HepG2 (cell line): ENCODE measurements around the gene GDF9. TPM values are rescaled to one million over a fixed set of nuclear protein-coding genes. Genes with fewer than 3 reads are reported as not detected.

Experiments used
- ATAC-seq: fragments of 200-7000 bp; cut with Tn5 transposase; 3 replicates; pipeline ENCODE4 v1.9.1; 2020; ENCODE audit warnings: mild to moderate bottlenecking, moderate library complexity
- BruUV-seq: library from RNA; stranded (reverse); fragments of 400-500 nt; replicated peaks from 2 replicates; lab custom pipeline; 2021; lab: Mats Ljungman, UMichigan
- CTCF ChIA-PET: fragments of 300-600 bp; formaldehyde crosslinking; extraction: SDS; loops from one replicate; lab custom pipeline; 2021; ENCODE audit warnings: low total read pairs, inconsistent platforms, low intra/inter-chr PET ratio; lab: Yijun Ruan, JAX
- POLR2A ChIA-PET: fragments of 350-600 bp; sonication (Branson Sonifier 250); formaldehyde crosslinking; loops from one replicate; lab custom pipeline; 2020; ENCODE audit warnings: antibody characterized with exemption, inconsistent platforms; lab: Yijun Ruan, JAX
- DNase-seq: peaks from one replicate; pipeline ENCODE4 v3.0.0-alpha.2; 2015; ENCODE audit warnings: low spot score
- FAIRE-seq: peaks from 3 replicates; lab custom pipeline; 2011; peaks lifted over from hg19 to GRCh38; lab: Jason Lieb, UNC
- H2AFZ ChIP-seq: one replicate; pipeline ENCODE4 v1.6.1; 2011; ENCODE audit warnings: low read length, inconsistent platforms
- H3K27ac ChIP-seq: fragments of 300-600 bp; 3 replicates; pipeline ENCODE4 v1.8.0; 2011; ENCODE audit warnings: mixed run types, mild to moderate bottlenecking, mixed read lengths, low read length, inconsistent platforms; ENCODE audit not compliant: insufficient read depth; ENCODE audit errors: extremely low read length
- H3K27me3 ChIP-seq, 2 experiments: fragments of 200-600 bp in 1 of 2; 2 replicates in 1 of 2; 3 replicates in 1 of 2; pipeline versions ENCODE4 v1.6.0 to v1.8.0; 2011; ENCODE audit warnings: low read length in 2 of 2, mild to moderate bottlenecking in 2 of 2, moderate library complexity in 2 of 2, inconsistent platforms in 1 of 2; ENCODE audit not compliant: insufficient read depth in 2 of 2, control insufficient read depth in 1 of 2
- H3K36me3 ChIP-seq, 2 experiments: fragments of 200-600 bp in 1 of 2; replicated peaks in 1 of 2; 2 replicates in 1 of 2; 3 replicates in 1 of 2; pipeline versions ENCODE4 v1.5.1 to v1.8.0; 2011; ENCODE audit warnings: low read length in 2 of 2, inconsistent platforms in 1 of 2; ENCODE audit not compliant: insufficient read depth in 2 of 2, control insufficient read depth in 1 of 2
- H3K4me1 ChIP-seq: 2 replicates; pipeline ENCODE4 v1.5.1; 2012; ENCODE audit warnings: low read length, inconsistent platforms; ENCODE audit not compliant: insufficient read depth
- H3K4me2 ChIP-seq: 2 replicates; pipeline ENCODE4 v1.6.0; 2011; ENCODE audit warnings: low read depth, low read length, inconsistent platforms
- H3K4me3 ChIP-seq, 3 experiments: fragments of 200-600 bp in 1 of 3; sonication (generic), shearing (Covaris generic) in 1 of 3; replicated peaks in 1 of 3; 2 replicates each; pipeline ENCODE4 v1.5.1; 2011 to 2016; ENCODE audit warnings: low read length in 3 of 3, inconsistent platforms in 2 of 3, low read depth in 2 of 3, mild to moderate bottlenecking in 2 of 3, control low read depth in 1 of 3, mixed read lengths in 1 of 3; ENCODE audit not compliant: insufficient read depth in 1 of 3
- H3K79me2 ChIP-seq: one replicate; pipeline ENCODE4 v1.6.1; 2011; ENCODE audit warnings: low read length, inconsistent platforms; ENCODE audit not compliant: insufficient read depth
- H3K9ac ChIP-seq: 2 replicates; pipeline ENCODE4 v1.6.0; 2011; ENCODE audit warnings: mild to moderate bottlenecking, low read depth, low read length, inconsistent platforms; ENCODE audit not compliant: insufficient read depth
- H3K9me3 ChIP-seq: 2 replicates; pipeline ENCODE4 v1.5.1; 2012; ENCODE audit warnings: mild to moderate bottlenecking, low read length
- H4K20me1 ChIP-seq: 2 replicates; pipeline ENCODE4 v1.6.0; 2011; ENCODE audit warnings: inconsistent platforms, mild to moderate bottlenecking, low read length, moderate library complexity; ENCODE audit not compliant: insufficient read depth
- CBX5 ChIP-seq: sonication (generic); formaldehyde crosslinking; IDR thresholded peaks from 2 replicates; pipeline ENCODE4 v1.4.0; 2020; ENCODE audit warnings: missing genetic modification reagents, borderline replicate concordance
- CHCHD3 ChIP-seq: sonication (generic); formaldehyde crosslinking; IDR thresholded peaks from 2 replicates; pipeline ENCODE4 v1.8.0; 2022; ENCODE audit warnings: mild to moderate bottlenecking, missing genetic modification reagents, moderate library complexity
- CHD4 ChIP-seq: fragments of 200-600 bp; sonication (generic); IDR thresholded peaks from 2 replicates; pipeline ENCODE4 v1.7.0; 2017; ENCODE audit warnings: mild to moderate bottlenecking, low read length, borderline replicate concordance
- CREM ChIP-seq, 2 experiments: sonication (generic) in 1 of 2; formaldehyde crosslinking in 1 of 2; IDR thresholded peaks; 2 replicates each; pipeline versions ENCODE4 v1.4.0 to v1.6.1; 2016 to 2020; ENCODE audit warnings: antibody characterized with exemption in 1 of 2, mild to moderate bottlenecking in 1 of 2, missing genetic modification reagents in 1 of 2
- HMGA1 ChIP-seq: sonication (generic); formaldehyde crosslinking; conservative IDR thresholded peaks from 2 replicates; pipeline ENCODE4 v1.4.0; 2020; ENCODE audit warnings: missing genetic modification reagents
- MYC ChIP-seq: sonication (generic); formaldehyde crosslinking; IDR thresholded peaks from 2 replicates; pipeline ENCODE4 v1.9.0; 2021; ENCODE audit warnings: missing genetic modification reagents, borderline replicate concordance
- ZNF24 ChIP-seq: fragments of 450-650 bp; IDR thresholded peaks from 2 replicates; pipeline ENCODE4 v1.6.1; 2017; ENCODE audit warnings: antibody characterized with exemption, mild to moderate bottlenecking
- WGBS: methylation state at CpG from one replicate; pipeline ENCODE4 v1.1.6; 2017; ENCODE audit warnings: low lambda C conversion rate; 5-methylcytosine and 5-hydroxymethylcytosine counted together
- in situ Hi-C: cut with HindIII; loops from 2 replicates; pipeline ENCODE4 v1.10.0; 2017; ENCODE audit warnings: low pct_unique_long_range_greater_than_20kb; ENCODE audit not compliant: extremely low pct_ligation_motif_present
- intact Hi-C: fragments of 100-400 bp; cut with micrococcal nuclease; formaldehyde crosslinking; loops from one replicate; pipeline ENCODE4 v1.10.0; 2022; ENCODE audit not compliant: unreplicated experiment
- polyA plus RNA-seq, 8 experiments: library from polyadenylated mRNA; depleted of rRNA in 3 of 8; stranded (reverse) in 7 of 8; unstranded in 1 of 8; fragments of >200 nt; fragmentation: Illumina TruSeq in 4 of 8; extraction: Trizol in 4 of 8; gene quantifications; 2 replicates each; pipeline versions ENCODE4 v1.2.1 to v1.2.3, GENCODE V29; 2011 to 2016; ENCODE audit warnings: low read depth in 4 of 8, missing spikeins in 1 of 8, mixed read lengths in 1 of 8; ENCODE audit not compliant: insufficient read depth in 1 of 8
- total RNA-seq, 5 experiments: library from RNA; depleted of rRNA; stranded (reverse); fragments of >200 nt; fragmentation: Illumina TruSeq; extraction: Trizol; gene quantifications; 2 replicates each; pipeline ENCODE4 v1.2.3, GENCODE V29; 2016; ENCODE audit warnings: low read depth in 1 of 5
- TF ChIP-seq, protein P1 (sequence below): sonication (generic); formaldehyde crosslinking; IDR thresholded peaks from 2 replicates; pipeline ENCODE4 v1.5.1; 2020; ENCODE audit warnings: missing genetic modification reagents, mild to moderate bottlenecking, borderline replicate concordance
- TF ChIP-seq, protein P2 (sequence below), 2 experiments: fragments of 450-650 bp in 1 of 2; sonication (generic) in 1 of 2; formaldehyde crosslinking; IDR thresholded peaks; 2 replicates each; pipeline versions ENCODE4 v1.5.0 to v1.8.0; 2020 to 2022; ENCODE audit warnings: mild to moderate bottlenecking in 1 of 2, missing genetic modification reagents in 1 of 2

GDF9 gene
- total and polyA plus RNA-seq, 2 of the 13 experiments (the other 11 are each of a cell fraction or from before 2014, with no cell fraction given): 0.33 to 0.38 TPM

DNA sequence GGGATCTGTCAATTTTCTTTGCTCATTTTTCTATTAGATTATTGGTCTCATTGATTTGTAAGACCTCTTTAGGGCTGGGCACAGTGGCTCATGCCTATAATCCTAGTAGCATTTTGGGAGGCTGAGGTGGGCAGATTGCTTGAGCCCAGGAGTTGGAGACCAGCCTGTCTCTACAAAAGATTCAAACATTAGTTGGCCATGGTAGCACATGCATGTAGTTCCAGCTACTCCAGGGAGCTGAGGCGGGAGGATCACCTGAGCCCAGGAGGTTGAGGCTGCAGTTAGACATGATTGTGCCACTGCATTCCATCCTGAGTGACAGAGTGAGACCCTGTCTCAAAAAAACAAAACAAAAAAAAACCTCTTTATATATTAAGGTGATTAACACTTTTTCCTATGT is 29.4 kb downstream of the GDF9 start:
- no peak for ATAC-seq
- CTCF ChIA-PET: no interaction called here
- POLR2A ChIA-PET: interaction anchor here (0.5 to 4.8 kb wide), 9 partner anchors 14 to 191 kb away, joined by 3 to 43 read pairs (median 3); partner anchors contain the start of genes GDF9 and UQCRQ

More for the DNA sequence above, 29.4 kb downstream of the GDF9 start:
- Histone ChIP-seq H2AFZ (no peak overlapping the region), H3K36me3 (no peaks in the 10 kb centered on the region), H3K79me2 (no peaks in the 10 kb centered on the region), H3K27ac (peak overlapping the region; percentile 98), H3K27me3 (no peaks in the 10 kb centered on the region)
- in situ Hi-C loops: no loop called here
- no peak for DNase-seq
- WGBS: 15% methylated on average over 1 of the region's 1 CpG
- 0 out of 2 replicates have a peak, but pooled peaks have one; percentile 3 for TF ChIP-seq CREM (IDR thresholded peaks at IDR 0.05)
- no peak for TF ChIP-seq CREM (CRISPR knock-in tag; IDR thresholded peaks at IDR 0.05)
- TF ChIP-seq CHD4: peak; percentile 45; the same call in 1 of the 2 replicates
- no peak for TF ChIP-seq ZNF24
- TF ChIP-seq, protein P1, sequence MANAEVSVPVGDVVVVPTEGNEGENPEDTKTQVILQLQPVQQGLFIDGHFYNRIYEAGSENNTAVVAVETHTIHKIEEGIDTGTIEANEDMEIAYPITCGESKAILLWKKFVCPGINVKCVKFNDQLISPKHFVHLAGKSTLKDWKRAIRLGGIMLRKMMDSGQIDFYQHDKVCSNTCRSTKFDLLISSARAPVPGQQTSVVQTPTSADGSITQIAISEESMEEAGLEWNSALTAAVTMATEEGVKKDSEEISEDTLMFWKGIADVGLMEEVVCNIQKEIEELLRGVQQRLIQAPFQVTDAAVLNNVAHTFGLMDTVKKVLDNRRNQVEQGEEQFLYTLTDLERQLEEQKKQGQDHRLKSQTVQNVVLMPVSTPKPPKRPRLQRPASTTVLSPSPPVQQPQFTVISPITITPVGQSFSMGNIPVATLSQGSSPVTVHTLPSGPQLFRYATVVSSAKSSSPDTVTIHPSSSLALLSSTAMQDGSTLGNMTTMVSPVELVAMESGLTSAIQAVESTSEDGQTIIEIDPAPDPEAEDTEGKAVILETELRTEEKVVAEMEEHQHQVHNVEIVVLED (CRISPR knock-in tag): no peak
- TF ChIP-seq CHCHD3 (CRISPR knock-in tag): no peak
- TF ChIP-seq MYC (CRISPR knock-in tag): no peak
- TF ChIP-seq, protein P2, sequence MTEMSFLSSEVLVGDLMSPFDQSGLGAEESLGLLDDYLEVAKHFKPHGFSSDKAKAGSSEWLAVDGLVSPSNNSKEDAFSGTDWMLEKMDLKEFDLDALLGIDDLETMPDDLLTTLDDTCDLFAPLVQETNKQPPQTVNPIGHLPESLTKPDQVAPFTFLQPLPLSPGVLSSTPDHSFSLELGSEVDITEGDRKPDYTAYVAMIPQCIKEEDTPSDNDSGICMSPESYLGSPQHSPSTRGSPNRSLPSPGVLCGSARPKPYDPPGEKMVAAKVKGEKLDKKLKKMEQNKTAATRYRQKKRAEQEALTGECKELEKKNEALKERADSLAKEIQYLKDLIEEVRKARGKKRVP (CRISPR knock-in tag; IDR thresholded peaks at IDR 0.05): no peak
- no peak for TF ChIP-seq HMGA1 (CRISPR knock-in tag)
- no peak for TF ChIP-seq CBX5 (CRISPR knock-in tag)
- TF ChIP-seq, all 625 proteins: peak for 2
- intact Hi-C loops: no loop called here
- BruUV-seq: no TSS peak
- H3K4me3 ChIP-seq: no peak overlapping the region
- H3K4me1 ChIP-seq: peaks cover 87% of the 10 kb centered on the region
- no peaks in the 10 kb centered on the region for H3K9me3 ChIP-seq
- H4K20me1 ChIP-seq: no peaks in the 10 kb centered on the region
- H3K9ac ChIP-seq: peak overlapping the region; percentile 7; the same call in 1 of the 2 replicates
- no peak for FAIRE-seq
- peak overlapping the region; percentile 92 for H3K4me2 ChIP-seq
